SK-N-SH (cell line): ENCODE results near the gene CD2.
"Not testable (repeated sequence)": the region's sequence is repeated elsewhere in the genome, so short reads cannot be mapped to it uniquely, and the experiment has no call there.

Experiments used
- CTCF ChIP-seq: fragments of 200-600 bp; sonication (generic); IDR thresholded peaks from 2 replicates; pipeline ENCODE4 v1.6.1; 2017; ENCODE audit warnings: antibody characterized with exemption, mild to moderate bottlenecking, moderate library complexity
- MXI1 ChIP-seq: IDR thresholded peaks from 2 replicates; pipeline ENCODE4 v1.6.1; 2012; ENCODE audit warnings: mild to moderate bottlenecking, low read depth, low read length, improper control_type of control experiment
- YY1 ChIP-seq: IDR thresholded peaks from 2 replicates; pipeline ENCODE4 v1.4.0; 2012; ENCODE audit warnings: low read depth, mild to moderate bottlenecking

GRCh38 chr1:116756092-116756491 is 1.9 kb downstream of the CD2 start:
- not testable (repeated sequence) for TF ChIP-seq CTCF, YY1, MXI1
